ENCODE results near the gene PRIM2.
"Not testable (repeated sequence)": the region's sequence is repeated elsewhere in the genome, so short reads cannot be mapped to it uniquely, and the experiment has no call there.

DNA sequence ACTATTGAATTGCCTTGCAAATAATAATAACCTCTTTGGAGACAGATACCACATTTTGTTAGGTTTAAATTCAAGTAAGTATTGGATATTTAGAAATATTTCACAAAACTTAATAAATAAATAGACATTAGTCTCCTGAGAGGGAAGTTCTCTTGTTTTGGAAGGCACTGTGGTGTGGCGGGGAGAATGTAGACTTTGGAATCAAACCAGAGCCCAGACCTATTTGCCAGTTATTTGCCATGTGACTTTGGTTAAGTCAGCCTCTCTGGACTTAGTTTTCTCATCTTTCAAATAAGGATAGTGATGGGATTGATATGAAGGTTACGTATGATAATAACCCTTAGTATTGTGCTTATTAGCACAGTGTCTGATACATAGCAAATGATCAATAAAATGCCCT lies 240.4 kb downstream of the PRIM2 start:
- TF ChIP-seq EP300 (IDR thresholded peaks at IDR 0.05); POLR2A (IDR thresholded peaks at IDR 0.05; ENCODE audit: low read depth); POLR2AphosphoS5 (IDR thresholded peaks at IDR 0.05): not testable (repeated sequence)
- TF ChIP-seq, protein P1, sequence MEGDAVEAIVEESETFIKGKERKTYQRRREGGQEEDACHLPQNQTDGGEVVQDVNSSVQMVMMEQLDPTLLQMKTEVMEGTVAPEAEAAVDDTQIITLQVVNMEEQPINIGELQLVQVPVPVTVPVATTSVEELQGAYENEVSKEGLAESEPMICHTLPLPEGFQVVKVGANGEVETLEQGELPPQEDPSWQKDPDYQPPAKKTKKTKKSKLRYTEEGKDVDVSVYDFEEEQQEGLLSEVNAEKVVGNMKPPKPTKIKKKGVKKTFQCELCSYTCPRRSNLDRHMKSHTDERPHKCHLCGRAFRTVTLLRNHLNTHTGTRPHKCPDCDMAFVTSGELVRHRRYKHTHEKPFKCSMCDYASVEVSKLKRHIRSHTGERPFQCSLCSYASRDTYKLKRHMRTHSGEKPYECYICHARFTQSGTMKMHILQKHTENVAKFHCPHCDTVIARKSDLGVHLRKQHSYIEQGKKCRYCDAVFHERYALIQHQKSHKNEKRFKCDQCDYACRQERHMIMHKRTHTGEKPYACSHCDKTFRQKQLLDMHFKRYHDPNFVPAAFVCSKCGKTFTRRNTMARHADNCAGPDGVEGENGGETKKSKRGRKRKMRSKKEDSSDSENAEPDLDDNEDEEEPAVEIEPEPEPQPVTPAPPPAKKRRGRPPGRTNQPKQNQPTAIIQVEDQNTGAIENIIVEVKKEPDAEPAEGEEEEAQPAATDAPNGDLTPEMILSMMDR (IDR thresholded peaks at IDR 0.05), result not testable (repeated sequence)

Data from esophagus muscularis mucosa (tissue), 4 donors.